ENCODE data around the gene SCTR.

Gene SCTR

DNA sequence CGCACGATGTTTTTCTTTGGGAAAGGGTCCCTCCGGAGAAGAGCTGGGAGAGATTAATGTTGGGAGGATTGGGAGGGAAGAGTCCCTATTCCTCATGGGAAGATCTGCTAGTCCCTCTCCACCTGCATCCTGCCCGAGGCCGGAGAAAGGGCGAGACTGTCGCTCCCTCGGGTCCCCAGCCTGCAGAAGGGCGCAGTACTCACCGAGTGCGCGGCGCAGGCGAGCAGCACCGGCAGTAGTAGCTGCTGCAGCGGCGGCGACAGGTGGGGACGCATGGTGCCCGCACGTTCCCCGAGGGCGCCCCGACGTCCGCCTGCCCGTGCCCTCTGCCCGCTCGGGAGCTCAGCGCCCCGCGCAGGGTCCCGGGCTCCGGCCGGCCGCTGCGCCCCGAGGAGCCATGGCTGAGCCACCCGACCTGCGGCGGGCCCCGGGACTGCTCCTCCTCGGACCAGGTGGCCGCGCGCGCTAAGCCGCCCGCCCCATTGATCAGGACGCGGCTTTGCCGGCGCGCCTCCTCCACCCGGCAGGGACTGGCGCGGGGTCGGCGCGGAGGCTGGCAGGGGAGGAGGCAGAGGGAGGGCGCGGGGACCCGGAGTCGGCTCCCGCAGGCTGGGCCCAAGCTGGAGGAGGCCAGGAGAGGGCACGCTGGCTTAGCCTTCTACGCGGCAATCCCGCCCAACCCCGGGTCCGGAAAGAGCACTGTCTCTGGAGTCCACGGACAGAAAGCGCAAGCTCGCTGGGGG, at the start of gene SCTR:
Gene SCTR (minus strand): TSS at position 532 of the 743 bp plus-strand sequence. CDS start 257 bp downstream, at position 275.
- DNase-seq (ENCODE audit: low read depth in 2 of 2), result no peak

GRCh38 chr2:119567292-119567691, 43.0 kb upstream of the SCTR start:
- DNase-seq (ENCODE audit: low read depth in 2 of 2), result no peak

DNA sequence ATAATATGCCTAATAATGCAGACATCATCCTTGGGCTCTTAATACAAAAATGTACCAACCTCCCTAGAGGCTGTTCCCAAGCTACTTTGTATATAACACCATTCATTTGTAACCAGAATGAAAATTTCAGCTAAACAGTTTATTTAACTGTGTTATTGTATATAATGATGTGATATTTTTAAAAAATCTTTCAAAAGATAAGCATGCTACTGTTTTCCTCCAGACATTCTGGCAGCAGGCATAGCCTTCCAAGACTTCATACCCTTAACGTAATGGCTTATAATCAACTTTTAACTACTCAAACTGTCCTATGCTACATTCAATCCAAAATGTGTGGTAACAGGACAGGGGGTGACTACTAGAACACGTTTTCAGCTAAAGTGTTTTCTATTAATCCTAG, 41.2 kb upstream of the SCTR start:
- DNase-seq (ENCODE audit: low read depth in 2 of 2), result no peak

DNA sequence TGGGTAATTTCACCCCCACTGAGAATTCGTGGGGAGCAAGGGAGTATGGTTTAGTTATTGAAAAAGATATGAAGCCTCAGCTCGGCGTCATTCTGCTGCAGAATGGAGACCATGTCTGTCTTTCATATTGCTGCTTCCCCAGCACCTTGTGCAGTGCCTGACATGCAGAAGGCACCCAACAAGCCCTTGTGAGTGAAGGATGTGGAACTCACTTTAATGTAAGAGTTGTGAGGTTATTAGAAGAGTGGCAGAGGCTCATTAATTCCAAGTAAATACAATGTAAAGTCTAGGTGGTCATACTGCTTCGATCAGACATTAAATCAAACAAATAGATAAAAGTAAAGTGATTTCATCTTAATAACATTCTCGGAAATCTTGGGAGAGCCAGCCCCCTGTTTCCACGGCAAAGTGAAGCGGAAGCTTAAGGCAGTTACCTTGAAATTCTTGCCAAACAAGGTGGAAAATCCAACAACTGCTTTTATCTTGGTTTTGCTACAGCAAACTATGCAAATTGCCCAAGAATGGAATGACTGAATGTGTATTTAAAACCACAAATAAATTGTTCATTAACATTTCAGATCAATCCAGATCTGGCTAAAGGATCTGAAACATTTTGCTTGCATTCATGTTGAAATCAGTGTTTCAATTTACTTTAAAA, 29.5 kb upstream of the SCTR start:
- no peak for DNase-seq (ENCODE audit: low read depth in 2 of 2)

DNA sequence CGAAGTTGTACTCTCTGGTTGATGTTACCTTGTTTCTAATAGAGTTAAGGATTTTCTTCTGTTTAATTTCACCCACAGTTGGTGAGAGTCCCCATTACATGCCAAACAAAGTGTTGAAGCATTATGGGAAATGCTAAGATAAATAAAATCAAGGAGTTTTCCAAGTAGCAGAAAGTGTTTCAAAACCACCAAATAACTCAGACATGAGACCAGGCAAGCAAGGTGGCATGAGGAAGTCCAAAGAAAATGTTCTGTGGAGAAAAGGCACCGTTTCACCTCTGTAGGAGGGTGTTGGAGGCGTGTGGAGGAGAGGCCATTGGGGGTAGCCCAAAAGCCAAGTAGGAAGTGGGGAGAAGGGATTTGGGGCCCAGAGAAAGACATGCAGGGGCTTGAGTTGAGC, 28.6 kb upstream of the SCTR start:
- no peak for DNase-seq (ENCODE audit: low read depth in 2 of 2)

- DNase-seq (ENCODE audit: low read depth in 2 of 2), result no peak
These were observed 26.6 kb upstream of the SCTR start for GRCh38 chr2:119550856-119551255.

DNA sequence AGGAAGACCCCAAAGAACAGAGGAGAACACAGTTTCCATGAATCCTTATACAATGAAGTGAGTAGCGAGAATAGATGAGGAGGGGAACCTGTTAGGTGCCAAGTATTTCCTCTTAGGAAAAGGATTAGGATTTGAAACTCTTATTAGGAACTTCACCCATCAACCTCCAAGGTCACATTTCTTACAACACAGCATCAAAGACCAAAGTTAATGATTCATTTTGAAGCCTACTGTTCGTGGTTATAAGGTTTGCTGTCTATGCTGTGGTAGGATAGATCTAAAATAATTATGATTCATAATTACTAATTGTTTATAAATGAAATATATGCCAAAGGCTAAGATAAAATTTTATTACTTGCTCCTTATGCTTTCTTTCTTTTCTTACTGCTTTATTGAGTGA, 26.1 kb upstream of the SCTR start:
- no peak for DNase-seq (ENCODE audit: low read depth in 2 of 2)

GRCh38 chr2:119549241-119549640, 25.0 kb upstream of the SCTR start:
- no peak for DNase-seq (ENCODE audit: low read depth in 2 of 2)

- no peak for DNase-seq (ENCODE audit: low read depth in 2 of 2)
These were observed 24.3 kb upstream of the SCTR start for GRCh38 chr2:119548516-119549120.

DNA sequence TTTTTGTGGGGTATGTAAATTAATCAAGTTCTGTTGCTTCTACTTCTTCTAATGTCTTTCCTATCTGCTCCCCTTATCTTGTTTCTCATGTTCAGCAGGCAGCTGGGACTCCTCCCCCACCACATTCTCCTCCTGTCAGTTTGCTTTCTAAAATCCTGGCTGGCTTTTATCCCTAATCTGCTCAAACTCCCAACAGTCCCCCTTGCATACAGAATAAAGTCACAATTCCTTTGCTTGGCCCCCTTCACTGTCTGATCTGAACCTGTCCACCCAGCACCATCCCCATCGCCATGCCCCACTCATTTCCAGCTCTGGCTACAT, 22.1 kb upstream of the SCTR start:
- no peak for DNase-seq (ENCODE audit: low read depth in 2 of 2)

DNA sequence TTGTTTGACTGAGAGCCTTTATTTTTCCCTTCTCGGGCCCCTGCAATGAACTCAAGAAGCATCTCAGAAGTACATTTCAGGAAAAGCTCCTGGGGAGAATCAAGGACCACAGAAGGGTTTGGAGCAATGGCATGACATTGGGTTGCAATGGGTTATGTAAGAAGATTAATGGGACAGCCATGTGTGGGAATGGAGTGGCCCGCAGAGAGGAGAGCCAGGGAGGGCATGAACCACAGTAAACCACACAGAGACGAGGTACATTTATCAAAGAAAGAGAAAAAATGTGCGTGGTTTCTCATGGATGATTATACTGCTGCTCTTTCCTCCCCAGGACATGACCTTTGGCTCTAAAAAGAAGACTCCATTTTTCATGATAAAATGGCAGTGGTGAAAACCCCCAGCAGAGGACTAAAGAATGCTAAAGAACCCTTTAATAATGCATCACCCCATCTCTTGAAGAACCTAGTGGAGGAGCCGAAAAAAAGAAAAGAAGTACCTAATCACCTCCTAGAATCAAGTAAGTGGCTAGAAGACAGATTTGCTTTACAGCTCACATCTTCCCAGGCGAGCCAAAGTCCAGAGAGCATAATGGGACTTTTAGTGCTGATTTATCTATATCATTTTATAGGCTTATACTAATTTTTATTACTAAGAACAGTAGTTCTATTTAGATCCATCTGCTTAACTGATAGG, 21.6 kb upstream of the SCTR start:
- no peak for DNase-seq (ENCODE audit: low read depth in 2 of 2)

GRCh38 chr2:119544939-119545475, 20.7 kb upstream of the SCTR start:
- no peak for DNase-seq (ENCODE audit: low read depth in 2 of 2)

- peak in 1 of 2 donors; percentile 1 for DNase-seq (ENCODE audit: low read depth in 2 of 2)
These were observed 20.0 kb upstream of the SCTR start, which contains the start of gene CFAP221 for GRCh38 chr2:119544075-119544938. Gene CFAP221 (plus strand): TSS chr2:119544449. CDS start chr2:119546132, 1,683 bp downstream.

GRCh38 chr2:119541476-119541875, 17.2 kb upstream of the SCTR start:
- no peak for DNase-seq (ENCODE audit: low read depth in 2 of 2)

- no peak for DNase-seq (ENCODE audit: low read depth in 2 of 2)
These were observed 13.5 kb upstream of the SCTR start for GRCh38 chr2:119537792-119538191.

DNA sequence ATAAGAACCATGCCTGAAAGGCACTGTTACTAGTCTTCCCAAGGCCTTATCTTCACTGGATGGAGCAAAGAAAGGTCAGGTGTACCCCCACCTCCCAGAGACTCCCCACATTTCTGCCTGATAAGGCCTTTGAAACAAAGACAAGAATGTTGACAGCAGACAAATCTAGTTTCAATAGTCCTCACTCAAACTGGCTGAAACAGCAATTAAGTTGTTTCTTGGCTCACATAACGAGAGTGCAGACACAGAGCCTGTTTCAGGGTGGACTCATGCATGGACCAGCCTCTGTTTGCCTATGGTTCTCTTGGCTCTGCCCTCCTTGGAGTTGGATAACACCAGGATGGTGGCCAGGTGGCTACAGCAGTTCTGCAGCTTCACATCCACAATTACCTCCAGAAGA, 12.4 kb upstream of the SCTR start:
- no peak for DNase-seq (ENCODE audit: low read depth in 2 of 2)

DNA sequence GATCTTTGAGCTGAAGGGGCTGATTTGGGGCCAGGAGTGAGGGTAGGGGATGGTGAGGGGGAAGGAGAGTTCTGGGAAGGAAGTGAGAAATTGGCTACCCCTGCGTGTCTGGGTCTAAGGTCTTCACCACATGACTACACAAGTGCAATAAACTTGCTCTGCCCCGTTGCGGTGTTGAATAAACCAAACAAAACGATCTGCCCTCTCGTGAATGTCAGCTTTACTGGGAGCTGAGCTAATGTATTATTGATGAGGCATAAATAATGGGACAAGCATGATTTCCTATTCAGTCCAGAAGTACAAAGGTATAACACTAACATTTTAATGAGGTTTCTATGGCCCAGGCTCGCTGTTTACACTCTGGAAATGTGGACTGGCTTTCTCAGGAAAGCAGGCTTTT, 11.9 kb upstream of the SCTR start:
- no peak for DNase-seq (ENCODE audit: low read depth in 2 of 2)

DNA sequence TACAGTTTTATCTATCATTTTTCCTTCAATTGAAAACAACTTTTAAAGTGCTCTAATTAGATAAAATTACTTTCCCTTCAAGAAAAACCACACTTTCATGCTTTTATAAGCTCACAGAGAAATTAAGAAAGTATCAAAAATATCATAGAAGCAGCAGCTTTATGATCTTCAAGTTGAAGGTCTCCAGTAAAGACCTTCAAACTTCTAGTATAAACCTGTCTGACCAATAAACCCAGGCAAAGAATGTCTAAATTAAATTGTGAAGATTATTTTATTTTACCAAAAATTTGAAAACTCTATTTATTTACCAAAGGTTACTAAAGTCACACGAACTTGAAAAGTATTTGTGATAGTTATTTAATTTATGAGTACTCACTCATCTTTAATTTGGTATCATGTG, 9.3 kb upstream of the SCTR start:
- DNase-seq (ENCODE audit: low read depth in 2 of 2), result no peak

GRCh38 chr2:119531292-119531691, 7.0 kb upstream of the SCTR start:
- no peak for DNase-seq (ENCODE audit: low read depth in 2 of 2)

DNA sequence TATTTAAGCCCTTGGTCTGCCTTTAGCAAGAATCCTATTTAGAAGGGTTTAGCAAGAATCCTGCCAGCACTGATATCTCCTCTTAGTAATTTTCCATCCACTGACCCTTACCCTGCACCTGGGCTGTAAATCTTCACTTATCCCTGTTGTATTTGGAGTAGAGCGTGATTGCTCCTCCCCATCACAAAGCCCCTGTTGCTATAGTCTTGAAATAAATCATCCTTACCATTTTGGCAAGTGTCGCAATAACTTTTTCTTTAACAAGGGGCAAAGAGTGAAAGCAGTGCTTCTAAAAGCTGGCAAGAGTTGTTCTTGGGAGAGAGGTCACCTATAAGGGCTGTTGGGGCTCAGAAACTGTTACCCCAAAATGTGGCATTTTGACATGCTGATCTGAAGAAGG, 3.7 kb upstream of the SCTR start:
- no peak for DNase-seq (ENCODE audit: low read depth in 2 of 2)

- DNase-seq (ENCODE audit: low read depth in 2 of 2), result no peak
These were observed 1.3 kb upstream of the SCTR start for GRCh38 chr2:119525614-119526013.
